ENCODE data around the gene GABARAPL1. TPM values are rescaled to one million over a fixed set of nuclear protein-coding genes. Genes with fewer than 3 reads are reported as not detected.

Gene GABARAPL1
- total and polyA plus RNA-seq, 4 donors, result 44.0 to 88.5 (median 75.0) TPM

DNA sequence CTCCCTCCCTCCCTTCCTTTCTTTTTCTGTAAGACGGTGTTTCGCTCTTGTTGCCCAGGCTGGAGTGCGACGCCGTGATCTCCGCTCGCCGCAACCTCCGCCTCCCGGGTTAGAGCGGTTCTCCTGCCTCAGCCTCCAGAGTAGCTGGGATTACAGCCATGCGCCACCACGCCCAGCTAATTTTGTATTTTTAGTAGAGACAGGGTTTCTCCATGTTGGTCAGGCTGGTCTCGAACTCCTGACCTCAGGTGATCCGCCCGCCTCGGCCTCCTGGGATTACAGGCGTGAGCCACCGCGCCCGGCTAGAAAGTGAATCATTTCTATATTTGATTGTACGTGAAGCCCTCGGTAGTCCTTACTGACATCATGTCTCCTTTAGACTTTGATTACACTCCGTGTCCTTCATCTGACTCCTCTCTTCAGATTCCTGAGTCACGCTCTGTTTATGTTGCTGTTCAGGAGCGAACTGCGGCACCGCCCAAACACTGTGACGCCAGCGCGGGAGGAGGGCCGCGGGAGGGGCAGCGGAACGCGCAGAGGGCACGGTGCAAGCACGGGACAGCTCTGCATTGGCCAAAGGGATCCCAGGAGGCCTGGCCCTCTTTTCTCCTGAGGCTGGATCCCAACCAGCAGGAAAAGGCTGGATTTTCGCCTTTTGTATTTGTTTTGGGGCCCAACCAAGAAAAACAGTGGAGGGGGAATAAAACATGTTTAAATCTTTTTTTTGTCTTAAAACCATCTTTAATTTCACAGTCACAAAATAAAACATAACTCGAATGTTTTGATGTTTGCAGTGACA, 538 bp upstream of the GABARAPL1 start:
- peak; percentile 98 for DNase-seq
- peak; percentile 93 for ATAC-seq (ENCODE audit: insufficient read depth, low FRiP score)
- H3K36me3 ChIP-seq (ENCODE audit: control insufficient read depth in 4 of 4, insufficient read depth in 4 of 4, low read length in 4 of 4), result no peaks in the 10 kb centered on the region
- 32 to 38% methylated on average over 40 of the region's 40 CpGs for WGBS, 2 donors
- H3K27me3 ChIP-seq (ENCODE audit: control insufficient read depth in 3 of 3, insufficient read depth in 3 of 3, low read length in 2 of 3), result no peaks in the 10 kb centered on the region
- no peaks in the 10 kb centered on the region for H3K9me3 ChIP-seq (ENCODE audit: control insufficient read depth in 4 of 4, insufficient read depth in 3 of 4, low read length in 3 of 4)
- H3K9ac ChIP-seq (ENCODE audit: insufficient read depth in 1 of 2, low read length in 2 of 2), result peak overlapping the region; percentile 80 to 93
- peak overlapping the region; percentile 99 to 100 for H3K27ac ChIP-seq (ENCODE audit: low read depth in 1 of 2, low read length in 1 of 2)
- TF ChIP-seq, protein P1, sequence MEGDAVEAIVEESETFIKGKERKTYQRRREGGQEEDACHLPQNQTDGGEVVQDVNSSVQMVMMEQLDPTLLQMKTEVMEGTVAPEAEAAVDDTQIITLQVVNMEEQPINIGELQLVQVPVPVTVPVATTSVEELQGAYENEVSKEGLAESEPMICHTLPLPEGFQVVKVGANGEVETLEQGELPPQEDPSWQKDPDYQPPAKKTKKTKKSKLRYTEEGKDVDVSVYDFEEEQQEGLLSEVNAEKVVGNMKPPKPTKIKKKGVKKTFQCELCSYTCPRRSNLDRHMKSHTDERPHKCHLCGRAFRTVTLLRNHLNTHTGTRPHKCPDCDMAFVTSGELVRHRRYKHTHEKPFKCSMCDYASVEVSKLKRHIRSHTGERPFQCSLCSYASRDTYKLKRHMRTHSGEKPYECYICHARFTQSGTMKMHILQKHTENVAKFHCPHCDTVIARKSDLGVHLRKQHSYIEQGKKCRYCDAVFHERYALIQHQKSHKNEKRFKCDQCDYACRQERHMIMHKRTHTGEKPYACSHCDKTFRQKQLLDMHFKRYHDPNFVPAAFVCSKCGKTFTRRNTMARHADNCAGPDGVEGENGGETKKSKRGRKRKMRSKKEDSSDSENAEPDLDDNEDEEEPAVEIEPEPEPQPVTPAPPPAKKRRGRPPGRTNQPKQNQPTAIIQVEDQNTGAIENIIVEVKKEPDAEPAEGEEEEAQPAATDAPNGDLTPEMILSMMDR (IDR thresholded peaks at IDR 0.05; ENCODE audit: control extremely low read depth, extremely low read depth), result no peak
- peaks cover 0 to 16% (median 8%) of the 10 kb centered on the region in 5 donors for H3K4me1 ChIP-seq (ENCODE audit: control insufficient read depth in 5 of 5, insufficient read depth in 5 of 5, low read length in 5 of 5)
- no peak overlapping the region for H3K4me3 ChIP-seq

- DNase-seq (peak; percentile 74 to 83 (median 79)), ATAC-seq (ENCODE audit: insufficient read depth, low FRiP score) (peak; percentile 52)
- peak overlapping the region; percentile 99 to 100 for H3K27ac ChIP-seq (ENCODE audit: low read depth in 1 of 2, low read length in 1 of 2)
- TF ChIP-seq, protein P1 (IDR thresholded peaks at IDR 0.05; ENCODE audit: control extremely low read depth, extremely low read depth), result no peak
- peak overlapping the region; percentile 80 to 93 for H3K9ac ChIP-seq (ENCODE audit: insufficient read depth in 1 of 2, low read length in 2 of 2)
- WGBS, 2 donors, result 0 to 1% methylated on average over 46 to 47 of the region's 47 CpGs
- peak overlapping the region; percentile 88 for H3K4me3 ChIP-seq
- peaks cover 0 to 7% (median 1%) of the 10 kb centered on the region in 4 donors for H3K36me3 ChIP-seq (ENCODE audit: control insufficient read depth in 4 of 4, insufficient read depth in 4 of 4, low read length in 4 of 4)
- no peaks in the 10 kb centered on the region for H3K27me3 ChIP-seq (ENCODE audit: control insufficient read depth in 3 of 3, insufficient read depth in 3 of 3, low read length in 2 of 3)
- H3K4me1 ChIP-seq (ENCODE audit: control insufficient read depth in 5 of 5, insufficient read depth in 5 of 5, low read length in 5 of 5), result peaks cover 0 to 16% (median 9%) of the 10 kb centered on the region in 5 donors
- H3K9me3 ChIP-seq (ENCODE audit: control insufficient read depth in 4 of 4, insufficient read depth in 3 of 4, low read length in 3 of 4), result no peaks in the 10 kb centered on the region
These were observed 775 bp downstream of the GABARAPL1 start for GRCh38 chr12:10213168-10214135.

DNA sequence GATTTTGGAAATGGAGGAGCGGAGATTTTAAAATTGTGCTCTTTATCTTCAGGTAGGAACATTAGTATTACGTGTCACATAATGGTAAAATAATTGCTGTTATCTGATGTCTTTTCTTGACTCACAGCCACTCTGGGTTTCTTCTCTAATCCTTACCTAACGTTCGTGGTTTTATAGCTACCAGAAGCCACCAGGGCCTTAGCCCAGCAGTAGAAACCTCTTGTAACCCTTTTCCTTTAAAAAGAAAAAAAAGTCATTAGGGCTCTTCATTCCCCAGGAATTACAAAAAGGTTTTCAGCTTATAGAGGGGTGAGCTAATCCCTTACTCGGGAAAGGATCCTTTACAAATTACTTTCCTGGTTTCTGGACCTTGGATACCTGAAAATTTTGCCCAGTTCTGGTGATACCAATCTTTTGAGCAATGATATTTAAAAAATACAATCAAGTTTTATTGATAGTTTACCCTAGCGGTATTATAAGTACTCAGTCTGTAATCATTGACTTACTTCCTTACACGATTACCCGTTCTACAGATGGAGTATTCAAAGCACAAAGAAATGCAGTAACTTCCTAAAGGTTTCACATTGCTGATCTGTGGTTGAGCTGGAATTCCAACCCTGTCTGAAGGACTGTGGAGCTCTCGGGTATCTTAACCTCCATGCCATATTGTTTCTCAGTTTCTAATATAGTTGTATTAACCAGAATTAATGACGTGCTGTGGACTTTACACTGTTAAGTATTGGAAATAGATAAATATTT, 1.6 kb downstream of the GABARAPL1 start:
- TF ChIP-seq, protein P1 (IDR thresholded peaks at IDR 0.05; ENCODE audit: control extremely low read depth, extremely low read depth), result no peak

More for the DNA sequence above, 1.6 kb downstream of the GABARAPL1 start:
- Histone ChIP-seq H3K4me1 (ENCODE audit: control insufficient read depth in 5 of 5, insufficient read depth in 5 of 5, low read length in 5 of 5) (peaks cover 0 to 16% (median 9%) of the 10 kb centered on the region in 5 donors), H3K9me3 (ENCODE audit: control insufficient read depth in 4 of 4, insufficient read depth in 3 of 4, low read length in 3 of 4) (no peaks in the 10 kb centered on the region), H3K4me3 (peak overlapping the region; percentile 88), H3K27ac (ENCODE audit: low read depth in 1 of 2, low read length in 1 of 2) (peak overlapping the region; percentile 99 to 100), H3K36me3 (ENCODE audit: control insufficient read depth in 4 of 4, insufficient read depth in 4 of 4, low read length in 4 of 4) (peaks cover 0 to 11% (median 4%) of the 10 kb centered on the region in 4 donors), H3K27me3 (ENCODE audit: control insufficient read depth in 3 of 3, insufficient read depth in 3 of 3, low read length in 2 of 3) (no peaks in the 10 kb centered on the region), H3K9ac (ENCODE audit: insufficient read depth in 1 of 2, low read length in 2 of 2) (peak overlapping the region; percentile 80 to 93)
- DNase-seq (peak in 2 of 3 donors; percentile 54 to 57), ATAC-seq (ENCODE audit: insufficient read depth, low FRiP score) (no peak)
- WGBS, 2 donors, result 17 to 25% methylated on average over 10 of the region's 10 CpGs
